ENCODE measurements around the gene ZER1.
"Not testable (repeated sequence)": the region's sequence is repeated elsewhere in the genome, so short reads cannot be mapped to it uniquely, and the experiment has no call there.

Gene ZER1

DNA sequence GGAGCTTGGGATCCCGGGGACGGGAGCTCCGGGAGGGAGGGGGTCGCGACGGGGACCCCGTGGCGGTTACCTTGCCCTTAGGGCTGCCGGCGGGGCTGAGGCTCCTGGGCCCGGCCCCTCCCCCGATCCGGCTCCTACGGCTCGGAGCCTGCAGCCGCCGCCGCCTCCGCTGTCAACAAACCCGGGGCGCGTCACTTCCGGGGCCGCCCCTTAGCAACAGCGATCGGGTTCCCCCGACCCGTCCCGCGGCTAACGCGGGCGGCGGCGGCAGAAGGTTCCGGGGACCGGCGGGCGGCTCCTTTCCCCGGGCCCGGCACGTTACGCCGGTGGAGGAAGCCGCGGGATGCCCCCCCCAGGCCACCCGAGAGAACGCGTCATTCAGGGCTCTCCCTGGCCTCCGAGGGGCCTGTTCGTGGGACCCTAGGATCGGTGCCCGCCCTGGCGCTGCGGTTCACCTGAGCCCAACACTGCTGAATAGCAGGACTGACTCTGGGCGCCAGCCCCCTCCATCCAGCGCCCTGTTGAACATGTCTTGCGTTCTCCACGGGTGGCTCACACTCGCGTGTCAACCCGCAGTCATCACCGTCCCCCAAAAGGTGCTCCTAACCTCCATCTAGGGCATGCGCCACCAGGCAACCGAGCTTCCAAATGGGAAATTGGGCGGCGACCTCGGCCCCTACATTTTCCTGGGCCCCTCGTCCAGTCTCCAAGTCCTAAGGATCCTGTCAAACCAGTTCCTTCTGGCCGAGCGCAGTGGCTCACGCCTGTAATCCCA lies at the start of gene ZER1:
Gene ZER1 (minus strand): TSS at position 183 of the 775 bp plus-strand sequence. CDS start 16,362 bp downstream, outside the sequence.
- peak; percentile 94 for DNase-seq

GRCh38 chr9:128820665-128821583 lies 49.2 kb upstream of the ZER1 start:
- DNase-seq: no peak

- DNase-seq: no peak
Measured at GRCh38 chr9:128819716-128820664, 48.3 kb upstream of the ZER1 start.

GRCh38 chr9:128818839-128819715 lies 47.4 kb upstream of the ZER1 start:
- DNase-seq: peak; percentile 42

- DNase-seq: peak; percentile 98
Measured at GRCh38 chr9:128818099-128818838, 46.5 kb upstream of the ZER1 start, which contains the start of gene ENDOG. Gene ENDOG (plus strand): TSS chr9:128818500. CDS start chr9:128818685, 185 bp downstream.

DNA sequence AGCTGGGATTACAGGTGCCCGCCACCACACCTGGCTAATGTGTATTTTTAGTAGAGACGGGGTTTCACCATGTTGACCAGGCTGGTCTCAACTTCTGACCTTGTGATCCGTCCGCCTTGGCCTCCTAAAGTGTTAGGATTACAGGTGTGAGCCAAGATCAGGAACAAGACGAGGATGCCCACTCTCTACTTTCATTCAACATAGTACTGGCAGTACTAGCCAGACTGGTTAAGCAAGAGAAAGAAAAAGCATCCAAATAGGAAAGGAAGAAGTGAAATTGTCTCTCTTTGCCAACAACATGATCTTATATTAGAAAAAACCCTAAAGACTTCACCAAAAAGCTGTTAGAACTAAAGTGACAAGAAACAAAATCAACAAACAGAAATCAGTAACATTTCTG lies 39.1 kb upstream of the ZER1 start:
- no peak for DNase-seq

DNA sequence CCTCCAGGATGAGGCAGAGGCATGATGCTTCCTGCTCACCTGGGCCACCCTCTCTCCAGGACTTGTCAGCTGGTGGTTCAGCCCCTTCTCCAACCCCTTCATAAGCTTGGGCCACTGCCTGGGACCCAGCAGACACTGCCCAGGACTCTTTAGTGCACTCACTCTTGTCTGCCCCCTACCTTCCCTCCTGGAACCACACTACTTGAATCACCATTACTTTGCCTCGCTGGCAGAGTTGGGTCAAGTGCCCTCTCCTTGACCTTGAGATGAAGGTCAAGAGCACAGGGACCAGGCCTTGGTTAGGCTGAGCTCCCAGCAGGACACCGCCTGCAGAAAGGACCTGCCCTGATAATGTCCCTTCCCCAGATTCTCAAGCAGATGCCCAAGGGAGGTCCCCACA lies 38.1 kb upstream of the ZER1 start:
- no peak for DNase-seq

DNA sequence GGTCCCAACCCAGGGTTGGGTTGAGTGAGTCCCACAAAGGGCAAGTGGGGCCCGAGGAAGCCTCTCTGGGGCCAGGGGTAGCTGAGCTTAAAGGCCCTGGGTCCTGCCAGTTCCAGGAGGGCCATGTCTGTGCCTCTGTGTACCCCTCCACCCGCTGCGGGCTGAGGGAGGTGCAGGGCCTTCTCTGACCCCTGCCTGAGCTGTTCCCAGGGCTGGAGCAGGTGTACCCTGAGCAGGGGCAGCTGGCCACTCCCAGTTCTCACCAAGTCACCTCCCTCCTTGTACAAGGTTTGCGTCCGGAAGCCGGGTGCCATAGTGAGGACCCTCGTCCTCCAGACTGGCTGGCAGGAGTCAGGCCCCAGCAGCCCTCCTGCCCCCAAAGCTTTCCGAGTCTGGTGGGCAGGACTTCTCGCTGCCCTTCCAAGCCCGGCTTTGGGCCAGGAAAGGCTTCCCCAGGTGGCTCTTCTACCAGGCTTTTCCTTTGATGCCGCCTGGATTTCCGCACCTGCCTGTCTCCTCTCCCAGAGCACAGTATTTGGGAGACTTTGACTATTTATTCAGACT lies 37.4 kb upstream of the ZER1 start:
- no peak for DNase-seq

DNA sequence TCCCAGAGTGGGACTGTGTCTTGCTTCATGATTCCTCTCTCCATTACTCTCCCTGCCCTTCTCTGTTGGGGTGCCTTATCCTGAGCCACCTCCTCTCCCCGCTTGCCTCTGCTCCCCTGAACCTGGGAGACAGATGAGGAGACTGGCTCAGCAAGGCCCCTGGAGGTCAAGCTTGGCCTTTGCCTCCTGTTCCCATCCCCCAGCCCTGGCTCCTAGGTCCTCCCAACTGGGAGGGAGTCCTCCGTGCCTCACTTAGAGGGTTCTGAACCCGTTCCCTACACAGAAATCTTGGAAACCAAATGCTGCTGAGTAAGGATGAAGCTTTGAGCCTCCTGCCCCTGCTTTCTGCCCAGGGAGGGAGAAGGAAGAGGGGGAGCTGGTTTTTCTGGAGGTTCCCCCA lies 36.8 kb upstream of the ZER1 start:
- no peak for DNase-seq

- DNase-seq: no peak
Measured at GRCh38 chr9:128807827-128808226, 36.1 kb upstream of the ZER1 start.

DNA sequence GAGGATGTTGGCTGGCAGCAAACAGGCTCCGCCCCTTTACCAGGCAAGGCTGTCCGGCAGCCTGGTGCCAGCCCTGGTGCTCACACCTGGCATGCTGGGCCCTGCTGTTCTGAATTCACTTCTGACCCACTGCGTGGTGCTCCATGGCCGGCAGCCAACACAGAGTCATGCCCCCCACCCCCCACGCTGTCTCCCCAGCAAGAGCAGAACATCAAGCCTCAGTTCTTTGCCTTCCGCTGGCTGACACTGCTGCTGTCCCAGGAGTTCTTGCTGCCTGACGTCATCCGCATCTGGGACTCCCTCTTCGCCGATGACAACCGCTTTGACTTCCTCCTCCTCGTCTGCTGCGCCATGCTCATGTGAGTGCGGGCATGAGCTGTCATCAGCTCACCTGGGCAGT lies 33.9 kb upstream of the ZER1 start:
- DNase-seq: no peak

GRCh38 chr9:128802482-128802881 lies 30.8 kb upstream of the ZER1 start:
- DNase-seq: no peak

GRCh38 chr9:128800061-128800460 lies 28.3 kb upstream of the ZER1 start:
- no peak for DNase-seq

DNA sequence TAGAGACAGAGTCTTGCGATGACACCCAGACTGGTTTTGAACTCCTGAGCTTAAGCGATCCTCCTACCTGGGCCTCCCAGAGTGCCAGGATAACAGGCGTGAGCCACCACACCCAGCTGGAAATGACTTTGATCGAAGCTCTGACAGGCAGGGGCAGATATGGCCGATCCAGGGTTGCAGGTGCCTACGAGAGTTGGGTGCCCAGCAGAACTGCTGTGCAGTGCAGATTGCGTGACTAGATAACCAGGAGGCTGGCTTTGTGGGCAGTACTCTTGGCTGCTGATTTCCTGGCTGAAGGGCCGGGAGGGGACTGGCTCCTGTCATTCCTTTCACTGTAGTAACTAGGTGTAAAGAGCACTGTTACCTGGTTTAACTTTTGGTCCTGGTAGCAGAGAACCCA lies 27.2 kb upstream of the ZER1 start:
- no peak for DNase-seq

DNA sequence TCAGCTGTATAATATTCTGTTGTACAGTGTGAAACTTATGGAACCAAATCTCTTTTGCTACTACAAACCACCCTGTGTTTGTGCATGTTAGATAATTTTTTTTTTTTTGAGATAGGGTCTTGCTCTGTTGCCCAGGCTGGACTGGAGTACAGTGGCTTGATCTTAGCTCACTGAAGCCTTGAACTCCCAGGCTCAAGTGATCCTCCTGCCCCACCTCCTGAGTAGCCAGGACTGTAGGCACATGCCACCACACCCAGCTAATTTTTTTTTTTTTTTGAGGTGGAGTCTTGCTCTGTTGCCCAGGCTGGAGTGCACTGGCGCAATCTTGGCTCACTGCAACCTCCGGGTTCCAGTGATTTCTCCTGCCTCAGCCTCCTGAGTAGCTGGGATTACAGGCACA lies 23.2 kb upstream of the ZER1 start:
- DNase-seq: not testable (repeated sequence)

DNA sequence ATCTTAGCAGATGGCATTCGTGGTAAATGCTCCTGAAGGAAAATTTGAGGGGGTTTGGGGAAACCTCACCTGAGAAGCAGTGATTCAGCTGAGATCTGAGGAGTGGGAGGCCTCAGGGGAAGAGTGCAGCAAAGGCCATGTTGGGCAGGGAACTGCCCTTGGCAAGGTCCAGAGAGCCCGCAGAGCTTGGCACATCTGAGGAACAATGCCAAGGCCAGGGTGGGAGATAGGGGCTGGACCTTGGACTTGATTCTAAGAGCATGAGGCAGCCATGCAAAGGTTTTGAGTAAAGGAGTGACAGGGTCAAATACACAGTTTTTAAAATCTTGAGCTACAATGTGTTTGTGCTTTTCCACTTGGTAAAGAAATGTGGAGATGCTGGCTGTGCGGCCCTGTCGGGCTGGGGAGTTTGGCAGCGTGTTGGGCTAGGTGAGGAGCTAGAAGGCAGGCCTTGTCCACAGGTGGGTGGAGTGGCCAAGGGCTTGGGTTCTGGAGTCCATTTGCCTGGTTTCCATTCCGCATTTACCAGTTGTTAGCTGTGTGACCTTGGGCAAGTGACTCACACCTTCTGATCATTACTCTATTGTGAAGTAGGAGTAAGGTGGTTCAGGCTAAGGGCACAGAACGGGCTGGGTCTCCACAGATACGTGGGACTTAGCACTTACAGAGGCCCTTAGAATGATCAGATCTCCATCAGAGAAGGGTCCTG lies 21.4 kb upstream of the ZER1 start:
- no peak for DNase-seq

GRCh38 chr9:128792134-128792533 lies 20.4 kb upstream of the ZER1 start:
- no peak for DNase-seq

GRCh38 chr9:128790536-128790935 lies 18.8 kb upstream of the ZER1 start:
- no peak for DNase-seq

- DNase-seq: no peak
Measured at GRCh38 chr9:128788445-128788844, 16.7 kb upstream of the ZER1 start.

- DNase-seq: no peak
Measured at GRCh38 chr9:128787659-128788058, 15.9 kb upstream of the ZER1 start.

Data from CD4-positive, alpha-beta T cell treated with Interleukin-12 subunit alpha and Interleukin-12 subunit beta, for 1 hour (primary cell).